Ectodermal cell (in vitro differentiated cells): Measurements from ENCODE around the gene JMJD8.

Experiments used
- H3K27ac ChIP-seq: 2 replicates; pipeline ENCODE4 v1.7.0; 2013; ENCODE audit warnings: mild to moderate bottlenecking, low read depth, low read length; ENCODE audit not compliant: insufficient read depth, poor library complexity, severe bottlenecking
- H3K27me3 ChIP-seq: 2 replicates; pipeline ENCODE4 v1.7.0; 2013; ENCODE audit warnings: mild to moderate bottlenecking, low read length; ENCODE audit not compliant: insufficient read depth, control insufficient read depth, poor library complexity, severe bottlenecking
- H3K36me3 ChIP-seq: one replicate; pipeline ENCODE4 v1.7.0; 2013; ENCODE audit warnings: low read length; ENCODE audit not compliant: control insufficient read depth, insufficient read depth
- H3K4me1 ChIP-seq: one replicate; pipeline ENCODE4 v1.7.0; 2013; ENCODE audit warnings: low read length; ENCODE audit not compliant: control insufficient read depth, insufficient read depth
- H3K4me3 ChIP-seq: 2 replicates; pipeline ENCODE4 v1.7.0; 2013; ENCODE audit warnings: low read depth, low read length, control low read depth; ENCODE audit not compliant: insufficient read depth
- H3K9me3 ChIP-seq: 2 replicates; pipeline ENCODE4 v1.7.0; 2013; ENCODE audit warnings: mild to moderate bottlenecking, low read length, moderate library complexity; ENCODE audit not compliant: control insufficient read depth
- WGBS, 2 experiments: methylation state at CpG; one replicate each; pipeline ENCODE4 v1.1.7; 2013; ENCODE audit warnings: missing lambda C conversion rate in 2 of 2; 5-methylcytosine and 5-hydroxymethylcytosine counted together

Gene JMJD8

DNA sequence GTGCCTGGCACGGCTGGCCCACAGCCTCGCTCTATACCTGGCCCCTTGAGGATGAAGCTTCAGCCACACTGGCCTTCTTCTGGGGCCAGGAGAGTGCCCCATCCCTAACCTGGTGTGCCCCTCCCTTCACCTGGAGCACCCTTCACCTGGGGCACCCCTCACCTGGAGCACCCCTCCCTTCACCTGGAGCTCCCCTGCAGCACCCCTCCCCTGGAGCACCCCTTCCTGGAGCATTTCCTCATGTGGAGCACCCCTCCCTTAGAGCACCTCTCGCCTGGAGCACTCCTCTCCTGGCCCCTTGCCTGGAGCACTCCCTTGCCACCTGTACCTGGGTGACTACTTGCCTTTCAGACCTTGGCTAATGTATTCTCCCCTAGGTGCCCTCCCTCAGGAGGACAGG, 23.9 kb upstream of the JMJD8 start:
- no peak overlapping the region for H3K4me3 ChIP-seq
- 61 to 71% methylated on average over 3 of the region's 3 CpGs for WGBS, 2 experiments
- no peak overlapping the region for H3K27ac ChIP-seq
- H3K27me3 ChIP-seq = peaks cover 93% of the 10 kb centered on the region
- H3K36me3 ChIP-seq = no peaks in the 10 kb centered on the region
- H3K4me1 ChIP-seq = peaks cover 37% of the 10 kb centered on the region
- H3K9me3 ChIP-seq = no peaks in the 10 kb centered on the region

DNA sequence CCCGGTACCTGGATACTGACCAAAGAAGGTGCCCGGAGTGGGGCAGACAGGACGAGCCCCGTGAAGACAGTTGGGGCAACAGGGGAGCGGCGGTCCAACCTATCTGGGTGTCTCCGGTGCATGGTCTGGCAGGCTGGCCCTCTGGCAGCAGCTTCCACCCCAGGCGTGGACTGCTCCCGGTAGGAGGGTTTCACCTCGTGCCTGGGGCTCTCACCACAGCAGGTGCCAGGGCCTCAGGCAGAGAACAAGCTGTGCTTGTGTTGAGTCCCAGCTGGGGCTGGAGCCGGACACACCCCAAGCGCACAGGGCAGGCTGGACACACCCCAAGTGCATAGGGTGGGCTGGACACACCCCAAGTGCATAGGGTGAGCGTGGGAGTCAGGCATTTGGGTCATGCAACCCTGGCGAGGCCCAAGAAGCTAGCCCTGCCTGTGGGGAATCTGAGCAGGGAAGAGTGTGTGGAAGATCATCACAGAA, 23.0 kb upstream of the JMJD8 start:
- Histone ChIP-seq H3K27me3 (peaks cover 94% of the 10 kb centered on the region), H3K9me3 (no peaks in the 10 kb centered on the region), H3K27ac (no peak overlapping the region), H3K36me3 (no peaks in the 10 kb centered on the region), H3K4me1 (peaks cover 37% of the 10 kb centered on the region), H3K4me3 (no peak overlapping the region)
- 44 to 47% methylated on average over 14 of the region's 14 CpGs for WGBS, 2 experiments

DNA sequence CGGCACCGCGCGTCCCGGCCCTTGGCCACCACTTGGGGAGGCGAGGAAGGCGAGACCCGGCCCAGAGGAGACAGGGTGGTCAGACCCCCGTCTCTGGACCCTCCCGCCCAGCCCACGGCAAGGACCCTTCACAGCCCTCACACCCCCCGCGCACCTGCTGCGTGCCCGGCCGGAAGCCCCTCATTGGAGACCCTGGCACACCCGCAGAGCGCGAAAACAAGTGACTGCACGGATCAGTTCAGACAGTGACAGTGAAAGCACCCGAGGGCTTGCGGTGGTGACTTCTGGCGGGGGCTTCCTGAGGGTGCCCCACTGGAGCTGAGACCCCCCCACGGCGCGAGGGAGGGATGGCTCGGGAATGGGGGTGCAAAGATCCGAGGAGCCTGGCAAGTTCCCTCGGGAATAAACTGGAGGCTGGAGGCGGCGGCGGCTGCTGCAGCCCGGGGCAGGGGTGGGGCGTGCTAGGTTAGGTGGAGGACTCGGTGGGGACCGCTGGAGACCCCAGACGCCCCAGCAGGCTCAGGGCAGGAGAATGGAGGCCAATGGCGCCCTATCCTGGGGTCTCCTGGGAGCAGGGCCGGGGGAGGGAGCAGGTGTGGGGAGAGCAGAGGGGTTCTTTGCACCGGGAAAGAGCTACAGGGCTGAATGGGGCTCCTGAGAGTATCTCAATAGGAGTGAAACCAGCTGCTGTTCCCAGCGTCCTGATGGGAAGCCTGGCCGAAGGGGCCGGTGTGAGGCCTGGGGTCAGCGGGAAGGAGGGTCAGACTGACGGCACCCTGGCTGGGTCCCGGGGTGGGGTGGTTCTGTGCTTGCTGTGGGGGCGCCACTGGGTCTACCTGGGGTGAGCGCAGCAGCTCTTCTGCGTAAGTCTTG, 22.3 kb upstream of the JMJD8 start:
- Histone ChIP-seq H3K4me3 (no peak overlapping the region), H3K27me3 (peaks cover 96% of the 10 kb centered on the region), H3K27ac (no peak overlapping the region), H3K9me3 (no peaks in the 10 kb centered on the region), H3K4me1 (peaks cover 34% of the 10 kb centered on the region), H3K36me3 (no peaks in the 10 kb centered on the region)
- WGBS, 2 experiments = 5 to 6% methylated on average over 49 of the region's 49 CpGs

GRCh38 chr16:705431-706188, 21.5 kb upstream of the JMJD8 start, which contains the start of gene FBXL16:
Gene FBXL16, minus strand, starts transcription at chr16:705801. Its CDS starts 8,396 bp downstream, at chr16:697405.
- WGBS, 2 experiments = 1% methylated on average over 115 of the region's 115 CpGs
- H3K9me3 ChIP-seq = no peaks in the 10 kb centered on the region
- no peaks in the 10 kb centered on the region for H3K36me3 ChIP-seq
- peaks cover 26% of the 10 kb centered on the region for H3K4me1 ChIP-seq
- H3K27ac ChIP-seq = no peak within 1 kb of the TSS
- H3K4me3 ChIP-seq = peak within 1 kb of the TSS; percentile 13
- peaks cover 96% of the 10 kb centered on the region for H3K27me3 ChIP-seq

DNA sequence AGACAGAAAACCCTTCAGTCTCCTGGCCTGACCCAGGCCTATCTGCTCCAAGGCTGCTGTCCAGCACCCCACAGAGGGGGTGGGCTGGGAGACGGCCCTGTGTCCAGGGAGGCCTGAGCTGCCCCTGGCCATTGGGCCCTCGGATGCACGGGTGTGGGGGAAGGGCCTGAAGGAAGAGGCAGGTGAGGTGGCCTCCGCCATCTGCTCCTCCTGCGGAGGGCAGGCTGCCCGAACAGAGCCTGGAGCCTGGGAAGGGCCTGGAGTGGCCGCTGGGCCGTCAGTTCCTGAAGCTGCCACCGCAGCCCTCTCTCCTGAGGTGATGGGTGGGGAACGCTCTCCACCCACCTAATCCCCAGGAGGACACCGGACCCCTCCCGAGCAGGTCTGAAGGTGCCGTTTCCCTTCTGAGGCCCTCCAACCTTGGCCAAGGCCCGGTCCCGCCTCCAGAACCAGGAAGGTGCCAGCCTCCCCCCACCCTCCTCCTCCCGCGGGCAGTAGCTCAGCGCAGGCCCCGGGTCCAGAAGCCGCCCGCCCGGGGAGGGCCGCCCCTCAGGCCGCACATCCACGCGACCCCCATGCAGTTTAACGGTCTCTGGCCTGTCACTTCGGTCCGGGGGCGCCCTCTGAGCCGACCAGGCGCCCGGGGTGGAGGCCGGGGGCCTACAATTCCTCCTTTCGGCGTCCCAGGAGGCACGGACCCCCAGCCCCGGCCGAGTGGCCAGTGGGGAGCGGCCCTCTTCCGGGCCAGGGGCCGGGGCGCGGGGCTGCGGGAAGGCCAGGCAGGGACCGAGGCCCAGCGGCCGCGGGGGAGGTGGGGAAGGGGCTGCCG, 20.6 kb upstream of the JMJD8 start:
- H3K9me3 ChIP-seq = no peaks in the 10 kb centered on the region
- no peak overlapping the region for H3K4me3 ChIP-seq
- H3K27me3 ChIP-seq = peaks cover 98% of the 10 kb centered on the region
- peaks cover 18% of the 10 kb centered on the region for H3K4me1 ChIP-seq
- H3K27ac ChIP-seq = no peak overlapping the region
- WGBS, 2 experiments = 21 to 23% methylated on average over 50 of the region's 50 CpGs
- H3K36me3 ChIP-seq = no peaks in the 10 kb centered on the region

GRCh38 chr16:704047-704446, 19.9 kb upstream of the JMJD8 start:
- peaks cover 100% of the 10 kb centered on the region for H3K27me3 ChIP-seq
- H3K9me3 ChIP-seq = no peaks in the 10 kb centered on the region
- no peak overlapping the region for H3K27ac ChIP-seq
- peaks cover 12% of the 10 kb centered on the region for H3K4me1 ChIP-seq
- 77 to 82% methylated on average over 7 of the region's 7 CpGs for WGBS, 2 experiments
- H3K4me3 ChIP-seq = no peak overlapping the region
- no peaks in the 10 kb centered on the region for H3K36me3 ChIP-seq

- Histone ChIP-seq H3K27me3 (peaks cover 100% of the 10 kb centered on the region), H3K4me1 (peaks cover 12% of the 10 kb centered on the region), H3K27ac (no peak overlapping the region), H3K36me3 (no peaks in the 10 kb centered on the region), H3K9me3 (no peaks in the 10 kb centered on the region), H3K4me3 (no peak overlapping the region)
- 81 to 84% methylated on average over 12 of the region's 12 CpGs for WGBS, 2 experiments
Observed at GRCh38 chr16:703406-703805, 19.3 kb upstream of the JMJD8 start.

DNA sequence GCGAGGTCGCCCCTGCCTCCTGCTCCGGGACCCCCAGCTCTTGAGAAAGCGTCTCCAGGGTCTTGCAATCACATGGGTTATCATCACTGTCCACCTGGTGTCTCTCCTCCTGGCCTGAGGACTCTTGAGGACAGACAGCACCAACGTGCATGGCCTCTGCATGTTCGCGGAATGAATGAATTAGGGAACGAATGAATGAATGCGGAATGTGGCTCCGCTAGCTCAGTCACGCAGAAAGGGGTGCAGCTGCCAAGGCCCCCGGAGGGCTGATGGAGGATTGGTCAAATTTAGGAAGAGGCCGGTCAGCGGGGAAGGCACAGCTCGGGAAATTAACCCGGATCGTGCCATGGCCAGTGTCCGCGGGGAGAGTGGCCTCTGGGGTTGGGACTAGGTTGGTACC, 18.2 kb upstream of the JMJD8 start:
- Histone ChIP-seq H3K4me1 (peaks cover 12% of the 10 kb centered on the region), H3K27ac (no peak overlapping the region), H3K4me3 (no peak overlapping the region), H3K9me3 (no peaks in the 10 kb centered on the region), H3K27me3 (peaks cover 100% of the 10 kb centered on the region), H3K36me3 (no peaks in the 10 kb centered on the region)
- 84% methylated on average over 19 of the region's 19 CpGs for WGBS, 2 experiments

DNA sequence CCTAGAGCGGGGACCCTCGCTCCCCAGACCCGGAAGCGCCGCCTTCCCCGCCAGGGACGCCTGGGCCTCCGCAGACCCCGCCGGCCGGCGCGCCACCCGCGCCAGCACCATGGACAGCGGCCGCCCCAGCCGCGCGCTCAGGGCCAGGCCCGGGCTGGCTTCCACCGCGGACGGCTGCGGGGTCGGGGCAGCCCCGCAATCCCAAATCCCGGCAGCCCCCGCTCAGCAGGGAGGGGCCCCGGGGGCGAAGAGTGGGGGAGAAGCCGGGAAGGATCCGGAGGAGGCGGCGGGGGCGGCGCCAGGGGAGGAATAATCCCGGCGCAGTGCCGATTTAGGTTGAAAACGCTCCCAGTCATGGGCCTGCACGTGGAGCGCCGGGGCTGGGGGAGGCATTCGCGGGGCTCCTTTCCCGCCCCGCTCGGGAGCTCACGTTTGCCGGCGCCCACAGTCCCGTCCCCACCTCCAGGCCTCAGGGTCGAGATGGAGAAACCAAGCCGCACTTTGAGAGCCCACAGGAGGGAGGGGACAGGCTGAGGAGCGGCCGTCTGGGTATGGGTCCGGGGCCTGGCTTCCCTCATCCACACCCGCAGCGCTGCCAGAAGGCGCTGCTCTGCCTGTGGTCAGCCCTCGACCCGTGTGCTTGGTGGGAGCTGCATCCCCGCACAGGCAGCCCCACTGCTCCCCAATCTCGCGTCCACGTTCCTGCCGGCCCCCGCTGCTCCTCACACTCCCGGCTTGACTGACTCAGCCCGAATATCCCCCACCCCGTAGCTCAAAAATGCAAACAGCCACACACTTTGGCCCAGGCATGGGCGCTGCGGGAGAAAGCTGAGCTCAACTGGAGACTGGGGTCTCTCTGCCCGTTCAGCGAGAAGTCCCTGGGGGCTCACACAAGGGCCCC, 16.8 kb upstream of the JMJD8 start:
- Histone ChIP-seq H3K36me3 (no peaks in the 10 kb centered on the region), H3K4me3 (no peak overlapping the region), H3K4me1 (peaks cover 5% of the 10 kb centered on the region), H3K27ac (no peak overlapping the region), H3K9me3 (no peaks in the 10 kb centered on the region), H3K27me3 (peaks cover 99% of the 10 kb centered on the region)
- WGBS, 2 experiments = 7 to 8% methylated on average over 76 of the region's 76 CpGs
